ENCODE data around the gene EXOSC7.

Gene EXOSC7

DNA sequence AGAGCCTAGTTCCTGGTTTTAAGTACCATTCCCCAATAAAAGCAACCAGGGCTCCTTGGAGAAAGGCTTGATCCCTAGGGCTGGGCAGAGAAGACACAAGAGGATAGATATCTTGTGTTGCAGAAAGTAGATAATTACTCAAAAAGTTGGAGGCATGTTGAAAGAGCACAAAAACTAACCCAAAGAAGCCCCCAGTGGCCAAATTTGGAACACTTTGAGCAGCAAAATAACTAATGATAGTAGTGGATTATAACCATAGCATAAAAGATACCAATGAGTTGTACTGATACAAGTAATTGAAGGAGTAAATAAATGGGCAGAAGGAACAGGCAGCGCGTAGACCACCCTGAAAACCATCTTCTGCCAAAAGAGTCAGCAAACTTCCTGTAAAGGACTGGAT is 12.0 kb downstream of the EXOSC7 start:
- in situ Hi-C loops (cut with HindIII; ENCODE audit: low pct_ligation_motif_present, low pct_unique_long_range_greater_than_20kb, low sequenced_read_pairs) = no loop called here
- peak; percentile 17 for DNase-seq

GRCh38 chr3:44989141-44989540 is 13.1 kb downstream of the EXOSC7 start:
- no peak for DNase-seq
- in situ Hi-C loops (cut with HindIII; ENCODE audit: low pct_ligation_motif_present, low pct_unique_long_range_greater_than_20kb, low sequenced_read_pairs) = no loop called here

- in situ Hi-C loops (cut with HindIII; ENCODE audit: low pct_ligation_motif_present, low pct_unique_long_range_greater_than_20kb, low sequenced_read_pairs) = no loop called here
- DNase-seq = no peak
Observed at GRCh38 chr3:44989636-44990373, 13.8 kb downstream of the EXOSC7 start.

DNA sequence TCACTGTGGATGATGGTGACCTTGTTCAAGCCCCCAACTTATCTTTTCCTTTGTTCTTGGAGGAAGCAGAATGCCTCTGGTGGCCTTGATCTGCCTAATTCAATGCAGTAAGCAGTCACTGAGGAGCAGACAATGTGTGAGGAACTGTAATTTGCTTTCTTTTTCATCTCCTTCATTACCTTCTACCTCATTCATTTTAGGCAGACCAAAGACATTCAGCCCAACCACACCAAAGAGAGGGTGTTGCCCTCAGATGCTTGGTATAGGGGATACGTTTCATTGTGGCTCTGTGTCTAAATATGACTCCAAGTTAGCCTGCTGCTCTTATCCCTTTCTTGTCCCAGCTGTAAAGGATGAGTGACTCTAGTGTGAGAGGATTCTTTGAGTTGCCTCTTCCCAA is 15.3 kb downstream of the EXOSC7 start:
- no peak for DNase-seq
- in situ Hi-C loops (cut with HindIII; ENCODE audit: low pct_ligation_motif_present, low pct_unique_long_range_greater_than_20kb, low sequenced_read_pairs) = no loop called here

DNA sequence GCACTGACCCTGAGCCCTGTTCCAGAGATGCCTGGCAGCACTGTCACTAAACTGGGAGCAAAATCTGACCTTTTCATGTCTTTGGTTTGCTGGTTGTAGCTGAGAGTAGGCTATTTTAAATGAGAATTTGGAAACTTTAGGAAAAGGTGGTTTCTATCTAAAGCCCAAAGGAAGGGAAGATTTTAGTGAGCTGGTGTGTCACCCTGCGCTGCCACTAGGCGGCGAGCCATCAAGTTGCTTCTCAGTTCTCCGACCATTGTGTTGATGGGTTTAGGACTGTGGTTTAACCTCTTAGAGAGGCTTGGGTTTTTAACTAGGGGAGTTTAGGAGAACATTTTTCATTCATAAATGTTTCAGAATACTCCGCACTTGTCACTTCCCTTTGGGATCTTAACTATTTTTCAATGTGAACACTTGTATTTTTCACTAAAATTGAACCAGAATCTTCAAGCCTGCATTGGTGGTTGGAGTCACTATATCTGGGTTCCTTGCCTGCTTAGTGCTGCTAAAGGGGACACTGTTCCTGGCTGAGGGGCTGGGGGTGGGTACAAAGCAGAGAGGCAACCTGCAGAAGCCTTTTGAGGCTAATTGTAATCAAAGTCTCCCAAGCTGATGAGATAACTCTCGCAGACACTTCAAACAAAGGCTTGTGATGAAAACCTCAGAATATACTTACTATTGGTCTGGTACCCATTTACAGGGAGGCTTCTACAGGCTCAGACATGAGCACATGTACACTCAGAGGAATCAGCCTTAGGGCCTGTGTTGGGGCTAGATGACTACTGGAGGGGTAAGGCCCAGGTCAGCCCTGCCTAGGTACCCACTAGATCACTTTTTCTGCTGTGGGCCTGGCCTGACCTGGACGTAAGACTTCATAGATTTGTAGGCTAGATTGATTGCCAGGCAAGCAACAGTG is 16.8 kb downstream of the EXOSC7 start:
- in situ Hi-C loops (cut with HindIII; ENCODE audit: low pct_ligation_motif_present, low pct_unique_long_range_greater_than_20kb, low sequenced_read_pairs) = no loop called here
- no peak for DNase-seq

GRCh38 chr3:44993471-44994205 is 17.6 kb downstream of the EXOSC7 start:
- in situ Hi-C loops (cut with HindIII; ENCODE audit: low pct_ligation_motif_present, low pct_unique_long_range_greater_than_20kb, low sequenced_read_pairs) = no loop called here
- DNase-seq = no peak

- no peak for DNase-seq
Observed at GRCh38 chr3:44995142-44995770, 19.2 kb downstream of the EXOSC7 start.

DNA sequence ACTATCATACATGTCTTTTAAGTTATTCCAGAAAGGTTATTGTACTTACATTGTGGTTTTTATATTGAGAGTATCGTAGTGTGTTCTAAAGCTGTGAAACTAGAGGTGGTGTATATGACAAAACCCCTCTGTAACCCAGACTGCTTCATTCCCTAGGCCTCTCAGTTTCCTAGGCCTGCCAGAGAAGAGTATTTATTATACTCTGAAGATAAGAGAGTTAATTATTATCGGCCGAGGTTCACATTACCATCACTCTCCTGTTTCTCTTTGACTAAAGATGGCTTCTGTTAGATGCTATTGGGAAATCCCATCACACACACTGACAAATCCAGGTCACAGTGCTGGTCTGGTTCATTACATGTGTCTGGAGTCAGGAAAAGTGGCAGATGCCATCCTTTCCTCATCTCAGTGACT is 20.5 kb downstream of the EXOSC7 start:
- peak; percentile 22 for DNase-seq
- in situ Hi-C loops (cut with HindIII; ENCODE audit: low pct_ligation_motif_present, low pct_unique_long_range_greater_than_20kb, low sequenced_read_pairs) = no loop called here

More at GRCh38 chr3:44995142-44995770, 19.2 kb downstream of the EXOSC7 start:
- in situ Hi-C loops (cut with HindIII; ENCODE audit: low pct_ligation_motif_present, low pct_unique_long_range_greater_than_20kb, low sequenced_read_pairs) = no loop called here

DNA sequence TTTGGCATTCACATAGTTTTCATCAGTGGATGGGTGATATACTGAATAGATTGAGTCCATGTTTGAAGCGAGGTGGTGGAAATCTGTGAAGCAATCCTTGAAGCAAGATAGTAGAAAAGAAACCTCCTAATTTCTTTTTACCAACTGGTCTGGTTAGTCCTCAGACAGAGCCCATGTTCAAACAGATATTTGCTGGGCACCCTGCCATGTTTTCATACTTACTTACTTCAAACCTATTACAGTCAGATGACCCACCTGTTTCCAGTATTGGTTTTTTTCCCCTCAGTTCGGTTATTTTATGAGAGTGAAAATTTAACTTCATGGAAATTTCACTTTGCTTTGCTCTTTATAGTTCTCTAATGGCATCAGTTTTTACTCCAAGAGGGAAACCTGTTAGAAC is 23.7 kb downstream of the EXOSC7 start:
- no peak for DNase-seq
- in situ Hi-C loops (cut with HindIII; ENCODE audit: low pct_ligation_motif_present, low pct_unique_long_range_greater_than_20kb, low sequenced_read_pairs) = no loop called here

GRCh38 chr3:45000823-45001222 is 24.8 kb downstream of the EXOSC7 start:
- in situ Hi-C loops (cut with HindIII; ENCODE audit: low pct_ligation_motif_present, low pct_unique_long_range_greater_than_20kb, low sequenced_read_pairs) = no loop called here
- DNase-seq = no peak

GRCh38 chr3:45001738-45002137 is 25.7 kb downstream of the EXOSC7 start:
- in situ Hi-C loops (cut with HindIII; ENCODE audit: low pct_ligation_motif_present, low pct_unique_long_range_greater_than_20kb, low sequenced_read_pairs) = no loop called here
- DNase-seq = no peak

GRCh38 chr3:45002139-45002660 is 26.2 kb downstream of the EXOSC7 start:
- in situ Hi-C loops (cut with HindIII; ENCODE audit: low pct_ligation_motif_present, low pct_unique_long_range_greater_than_20kb, low sequenced_read_pairs) = no loop called here
- DNase-seq = no peak

DNA sequence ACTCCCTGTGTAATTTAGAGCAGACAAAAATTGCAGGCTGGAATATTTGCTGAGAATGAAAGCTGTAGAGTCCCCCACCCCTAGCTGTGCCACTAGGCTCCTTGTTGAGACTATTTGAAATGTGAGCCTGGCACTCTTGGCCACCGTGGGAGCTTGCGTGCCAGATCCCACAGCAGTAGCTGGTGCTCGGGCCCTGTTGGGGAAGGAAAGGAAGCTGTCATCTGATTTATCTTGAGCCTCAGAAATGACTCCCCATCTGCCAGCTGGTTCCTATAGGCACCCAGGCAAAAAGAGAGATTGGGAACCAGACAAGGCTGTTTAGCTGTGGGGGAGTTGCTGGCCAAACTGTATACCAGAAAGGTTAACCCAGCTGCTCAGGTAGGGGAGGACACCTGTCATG is 26.7 kb downstream of the EXOSC7 start:
- DNase-seq = no peak
- in situ Hi-C loops (cut with HindIII; ENCODE audit: low pct_ligation_motif_present, low pct_unique_long_range_greater_than_20kb, low sequenced_read_pairs) = no loop called here

DNA sequence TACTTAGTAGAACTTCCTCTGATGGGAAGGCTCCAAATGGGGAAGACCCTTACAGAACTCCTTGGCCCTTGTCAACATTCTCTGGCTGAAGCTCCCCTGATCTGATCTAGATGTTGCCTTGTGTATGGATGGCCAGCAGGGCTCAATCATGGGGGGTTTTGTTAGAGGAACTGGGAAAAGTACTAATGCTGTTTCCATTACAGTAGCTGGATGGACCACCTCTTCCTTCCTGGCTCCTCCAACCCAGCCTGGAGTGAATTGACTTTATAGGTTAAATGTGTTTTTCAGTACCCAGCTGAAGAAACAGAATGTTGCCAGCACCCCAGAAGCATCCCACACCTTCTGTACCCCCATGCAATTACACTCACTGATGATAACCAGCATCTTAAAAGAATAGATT is 27.4 kb downstream of the EXOSC7 start:
- in situ Hi-C loops (cut with HindIII; ENCODE audit: low pct_ligation_motif_present, low pct_unique_long_range_greater_than_20kb, low sequenced_read_pairs) = no loop called here
- no peak for DNase-seq

DNA sequence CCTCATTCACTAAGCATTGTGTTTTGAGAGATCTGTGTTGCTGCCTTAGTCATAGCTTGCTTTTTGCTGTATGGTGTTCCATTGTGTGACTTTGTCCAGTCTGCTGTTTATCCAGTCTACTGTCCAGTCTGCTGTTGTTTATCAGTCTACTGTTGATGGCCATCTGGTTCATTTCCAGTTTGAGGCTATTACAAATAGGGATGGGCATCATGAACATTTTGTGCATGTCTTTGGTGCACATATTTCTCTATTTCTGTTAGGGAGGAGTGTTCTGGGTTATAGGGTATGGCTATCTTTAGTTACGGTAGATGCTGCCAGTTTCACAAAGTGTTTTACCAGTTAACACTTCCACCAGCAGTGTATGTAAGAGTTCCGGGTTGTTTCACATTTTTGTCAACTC is 27.8 kb downstream of the EXOSC7 start:
- in situ Hi-C loops (cut with HindIII; ENCODE audit: low pct_ligation_motif_present, low pct_unique_long_range_greater_than_20kb, low sequenced_read_pairs) = no loop called here
- DNase-seq = no peak

DNA sequence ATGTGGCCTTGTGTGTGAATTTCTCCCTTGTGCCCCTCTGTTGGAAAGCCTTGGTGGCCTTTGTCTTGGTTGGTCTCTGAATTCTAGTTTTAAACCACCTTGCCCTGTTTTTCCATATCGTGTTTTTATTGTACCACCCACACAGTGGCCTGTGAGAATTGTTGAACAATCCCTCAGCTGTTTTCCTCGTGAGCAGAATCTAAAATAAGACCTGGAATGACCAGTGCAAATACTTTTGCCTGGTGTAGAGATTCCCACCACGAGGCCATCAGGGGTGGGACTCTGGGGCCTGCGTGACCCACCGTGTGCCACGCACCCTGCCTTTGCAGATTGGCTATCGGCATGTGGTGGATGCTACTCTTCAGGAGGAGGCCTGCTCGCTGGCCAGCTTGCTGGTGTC is 31.0 kb downstream of the EXOSC7 start:
- in situ Hi-C loops (cut with HindIII; ENCODE audit: low pct_ligation_motif_present, low pct_unique_long_range_greater_than_20kb, low sequenced_read_pairs) = no loop called here

DNA sequence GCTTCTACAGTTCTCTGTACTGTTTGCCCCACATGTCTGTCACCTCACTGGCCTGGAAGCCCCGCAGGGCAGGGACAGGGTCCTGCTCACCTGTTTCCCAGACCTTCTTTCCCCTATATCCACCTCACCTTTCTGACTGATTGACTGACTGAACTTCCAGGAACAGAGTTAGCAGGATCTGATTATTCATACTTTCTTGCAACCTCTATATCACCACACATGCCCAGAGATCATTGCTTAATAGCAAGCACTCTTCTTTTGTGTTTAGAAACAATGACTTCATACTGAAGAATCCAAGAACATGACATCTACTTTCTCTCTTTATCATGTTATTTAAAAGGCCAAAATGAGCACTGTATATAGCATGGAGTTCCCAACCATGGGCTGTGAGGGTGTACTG is 32.1 kb downstream of the EXOSC7 start:
- in situ Hi-C loops (cut with HindIII; ENCODE audit: low pct_ligation_motif_present, low pct_unique_long_range_greater_than_20kb, low sequenced_read_pairs) = no loop called here
- DNase-seq = no peak

More for the DNA sequence above, 31.0 kb downstream of the EXOSC7 start:
- DNase-seq = no peak

DNA sequence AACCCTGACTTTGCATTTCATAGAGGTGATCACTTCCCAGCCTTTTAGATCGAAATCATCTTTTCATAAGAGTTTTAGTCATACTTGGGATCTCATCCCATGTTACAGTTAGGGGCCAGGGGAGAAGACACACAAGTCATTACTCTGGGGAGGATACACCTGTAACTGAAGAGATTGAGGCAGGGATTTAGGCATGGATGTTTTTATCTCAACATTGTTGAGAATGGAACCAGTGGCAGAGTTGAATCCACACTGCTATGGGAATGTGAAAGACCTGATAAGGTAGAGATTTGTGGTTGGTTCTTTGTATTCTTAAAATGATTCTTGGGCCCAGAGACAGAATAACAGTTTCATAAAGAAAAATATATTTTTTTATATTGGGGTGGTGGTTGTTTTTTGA is 33.8 kb downstream of the EXOSC7 start:
- no peak for DNase-seq
- in situ Hi-C loops (cut with HindIII; ENCODE audit: low pct_ligation_motif_present, low pct_unique_long_range_greater_than_20kb, low sequenced_read_pairs) = no loop called here
